Stimulated activated naive CD8-positive, alpha-beta T cell treated with anti-CD3 and anti-CD28 coated beads, Interleukin-15, Interleukin-2, amounts not matched to agents 100 U/mL and 50 U/mL, for 24 hours (primary cell): Measurements from ENCODE around the gene FBN1.

Experiments
- ATAC-seq: fragments of 150-1000 bp; cut with Tn5 transposase; one replicate; pipeline ENCODE4 v1.10.0; 2021
- DNase-seq: peaks from one replicate; pipeline ENCODE4 v3.0.0; 2021

The FBN1 gene

DNA sequence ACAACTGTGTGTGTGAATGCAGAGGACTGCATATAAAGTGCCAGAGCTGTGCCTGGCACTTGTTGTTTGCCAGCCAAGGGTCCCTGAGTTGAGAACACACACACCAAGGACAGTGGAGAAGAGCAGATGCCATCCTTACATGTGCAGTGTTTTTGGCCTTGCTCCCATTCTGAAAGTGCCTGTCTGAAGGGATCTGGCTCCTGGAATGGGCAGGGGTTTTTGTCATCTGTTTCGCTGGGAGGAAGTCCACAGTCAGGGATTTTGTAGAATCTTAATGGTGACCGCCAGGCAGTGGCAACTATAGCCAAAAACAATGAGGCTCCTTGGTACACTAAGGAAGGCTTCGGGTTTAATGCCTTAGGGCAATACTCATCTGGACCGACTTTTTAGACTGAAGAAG is 250.5 kb downstream of the FBN1 start:
- no peak for ATAC-seq
- no peak for DNase-seq

DNA sequence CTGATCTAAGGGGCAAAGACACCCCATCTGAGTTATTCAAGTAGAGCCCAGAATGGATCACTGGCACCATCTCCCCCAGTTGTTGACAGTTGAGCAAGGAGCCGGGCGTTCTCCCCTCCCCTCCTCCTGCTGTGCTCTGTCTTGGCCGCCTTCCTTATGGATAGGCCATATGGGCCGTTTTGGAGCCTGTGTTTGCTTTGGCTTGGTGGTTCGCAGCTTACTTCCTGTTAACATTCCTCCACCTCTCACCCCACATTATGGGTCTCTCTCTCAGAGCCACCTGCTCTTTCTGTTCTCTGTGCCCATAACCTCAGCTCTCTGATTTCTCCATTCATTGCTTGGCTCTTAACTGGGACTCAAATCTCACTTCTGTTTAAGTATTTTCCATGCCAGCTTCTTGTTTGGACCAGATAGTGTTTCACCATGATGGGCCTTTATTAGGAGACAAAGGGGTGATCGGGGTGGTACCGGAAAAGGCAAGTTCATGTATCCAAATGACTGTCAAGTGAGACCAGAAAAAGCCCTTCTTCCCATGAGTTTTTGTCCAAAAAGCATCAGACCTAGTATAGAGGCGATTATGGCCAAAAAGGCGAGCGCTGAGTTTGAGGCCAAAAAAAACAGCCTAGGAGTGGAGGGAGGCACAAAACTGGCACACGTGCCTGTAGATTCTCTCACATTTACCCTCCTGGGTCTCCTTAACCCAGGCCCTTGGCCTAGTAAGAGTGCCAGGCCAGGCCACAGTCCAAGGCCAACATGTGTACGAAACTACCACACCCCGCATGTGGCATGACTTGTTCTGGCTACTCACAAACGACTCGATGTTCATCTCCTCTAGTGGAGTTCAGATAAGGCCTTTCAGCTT is 251.6 kb downstream of the FBN1 start:
- no peak for DNase-seq
- no peak for ATAC-seq

DNA sequence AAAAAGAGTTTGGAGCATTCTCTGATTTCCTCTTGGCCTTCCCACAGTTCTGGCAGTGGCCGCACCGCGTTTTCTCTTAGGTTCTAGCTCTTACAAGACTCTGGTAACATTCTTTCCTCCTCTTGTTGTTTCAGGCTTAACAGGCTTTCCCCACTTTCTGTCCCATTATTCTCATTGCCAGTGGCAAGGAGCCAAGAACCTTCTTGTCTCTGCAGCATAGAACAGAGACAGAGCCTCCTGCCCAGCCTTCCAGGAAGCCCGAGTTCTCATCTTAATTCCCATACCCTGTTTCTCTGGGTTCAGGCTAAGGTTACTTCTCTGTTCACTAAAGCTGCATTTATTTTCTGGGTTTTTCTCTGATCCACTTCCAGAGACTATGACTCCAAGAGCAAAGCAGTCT is 253.2 kb downstream of the FBN1 start:
- ATAC-seq (no peak), DNase-seq (no peak)

DNA sequence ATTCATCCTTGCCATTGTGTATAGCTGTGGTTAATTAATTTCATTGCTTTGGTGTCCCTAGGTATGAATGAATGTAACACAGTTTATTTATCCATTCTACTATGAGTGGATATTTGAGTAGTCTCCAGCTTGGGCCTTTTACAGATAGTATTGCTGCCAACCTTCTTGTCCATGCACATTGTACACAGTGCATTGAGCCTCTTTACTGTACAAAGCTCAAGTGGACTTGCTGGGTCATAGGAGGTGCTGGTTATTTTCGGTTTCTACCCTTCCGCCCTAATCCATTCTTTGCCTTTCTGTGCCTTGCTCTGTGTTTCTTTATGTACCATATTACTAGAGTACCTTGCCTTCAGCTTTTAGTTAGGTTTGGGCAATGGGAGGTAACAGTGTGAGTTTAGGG is 253.6 kb downstream of the FBN1 start:
- no peak for ATAC-seq
- no peak for DNase-seq

DNA sequence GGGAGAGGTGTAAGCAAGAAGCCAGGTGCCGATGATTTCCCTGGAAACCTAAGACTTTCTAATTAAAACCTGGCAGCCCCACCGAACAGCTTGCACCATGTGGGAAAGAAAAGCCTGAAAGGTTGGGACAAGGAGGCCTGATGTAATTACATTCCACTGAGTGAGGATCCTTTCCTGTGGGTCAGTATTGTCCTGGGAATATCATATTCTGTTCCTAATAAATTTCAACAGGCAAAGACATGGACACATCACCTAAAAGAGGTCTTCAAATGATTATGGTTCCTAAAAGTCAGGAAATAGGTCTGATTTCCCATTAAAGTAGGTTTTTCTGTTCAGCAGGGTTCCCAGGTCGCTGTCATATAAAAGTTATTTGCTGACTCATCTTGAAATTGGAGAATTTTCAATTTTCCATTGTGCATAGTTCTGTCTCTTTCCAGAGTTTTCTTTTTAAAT is 255.8 kb downstream of the FBN1 start:
- no peak for ATAC-seq
- no peak for DNase-seq

DNA sequence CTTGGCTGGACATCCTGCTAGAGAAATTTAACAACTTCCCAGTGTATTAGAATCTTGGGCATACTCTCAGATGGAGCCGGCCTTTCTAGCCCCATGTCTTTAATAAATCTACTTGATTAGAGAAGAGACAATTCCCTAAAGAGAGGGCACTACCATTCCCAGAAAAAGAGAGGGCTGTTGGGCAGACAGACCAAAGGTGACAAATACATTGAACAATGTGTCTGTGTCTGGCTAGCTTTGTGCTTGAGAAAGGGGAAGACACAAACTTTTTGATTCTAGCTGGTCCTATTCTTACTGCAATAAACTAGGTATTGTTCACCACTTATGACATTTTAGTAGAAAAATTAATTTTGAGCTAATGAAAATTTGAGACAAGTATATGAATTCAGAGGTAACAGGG is 256.6 kb downstream of the FBN1 start:
- DNase-seq (no peak), ATAC-seq (no peak)

DNA sequence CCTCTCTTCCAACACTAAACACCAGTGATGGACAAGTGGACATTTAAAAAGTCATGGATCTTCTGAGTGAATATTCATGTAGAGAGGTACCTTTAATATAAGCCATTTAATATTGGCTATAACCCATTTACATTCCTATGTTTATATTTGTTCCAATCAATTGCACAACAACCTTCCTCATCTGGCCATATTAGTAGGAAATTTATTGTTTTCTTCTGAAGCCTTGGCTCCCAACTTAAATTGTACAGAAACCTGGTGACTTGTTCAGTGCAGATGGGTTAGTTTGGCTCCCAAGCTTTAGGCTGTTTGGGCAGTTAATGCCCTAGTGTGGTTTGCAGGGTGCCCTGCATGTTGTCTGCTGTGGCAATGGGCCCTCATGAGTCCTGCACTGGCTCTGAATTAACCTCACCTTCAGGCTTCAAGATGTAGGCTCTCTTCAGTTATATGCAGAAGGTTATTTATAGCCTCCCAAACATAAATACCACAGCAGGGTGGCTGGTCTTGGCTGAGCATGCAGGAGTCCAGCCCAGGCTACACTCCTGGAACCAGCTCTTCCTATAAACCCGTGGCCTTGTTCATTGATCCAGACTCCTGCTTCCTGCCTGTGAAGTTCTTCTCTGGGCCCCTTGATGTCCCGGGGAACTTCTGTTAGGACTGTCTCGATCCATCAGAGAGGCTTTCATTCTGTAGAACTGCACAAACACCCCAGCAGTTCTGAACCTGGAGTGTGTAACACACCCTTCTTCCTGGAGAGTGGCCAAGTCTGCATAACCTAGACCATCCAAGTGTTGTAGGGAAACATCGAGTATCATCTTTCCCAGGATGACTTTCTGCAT is 257.3 kb downstream of the FBN1 start:
- no peak for DNase-seq
- ATAC-seq: no peak

DNA sequence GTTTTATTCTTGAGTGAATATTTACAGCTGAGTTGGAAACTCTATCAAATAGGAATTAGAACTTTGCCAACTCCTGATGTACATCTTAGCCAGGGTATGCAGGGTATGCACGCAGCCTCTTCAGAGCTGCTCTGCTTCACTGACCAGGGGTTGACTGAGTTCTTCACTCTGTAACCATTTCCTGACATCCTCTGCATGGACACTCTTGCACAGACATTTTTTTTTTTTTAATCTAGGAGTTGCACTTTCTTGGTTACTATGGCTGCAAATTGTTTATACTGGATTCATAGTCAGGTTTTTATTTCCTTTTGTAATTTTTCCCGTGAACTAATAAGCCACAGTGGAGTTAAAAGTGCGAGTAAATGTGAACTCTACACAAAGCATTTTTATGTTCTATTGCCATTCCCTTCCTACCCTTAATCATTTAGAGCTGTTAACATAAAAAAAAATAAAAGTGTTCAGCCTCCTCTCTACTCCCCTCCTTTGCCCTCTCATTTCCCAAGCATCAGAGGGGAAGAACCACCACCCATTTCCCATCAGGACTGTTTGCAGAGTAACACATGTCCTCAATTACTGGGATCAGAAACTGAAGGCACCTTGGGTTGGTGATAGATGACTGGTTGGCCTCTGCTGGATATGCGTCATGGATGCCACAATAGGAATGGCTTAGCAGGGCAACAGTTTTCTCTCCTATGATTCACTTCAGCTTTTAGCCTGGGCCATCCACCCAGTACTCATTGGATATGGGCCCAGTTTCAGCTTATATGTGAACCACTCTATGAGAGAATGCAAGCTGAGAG is 260.3 kb downstream of the FBN1 start:
- ATAC-seq (no peak), DNase-seq (no peak)

DNA sequence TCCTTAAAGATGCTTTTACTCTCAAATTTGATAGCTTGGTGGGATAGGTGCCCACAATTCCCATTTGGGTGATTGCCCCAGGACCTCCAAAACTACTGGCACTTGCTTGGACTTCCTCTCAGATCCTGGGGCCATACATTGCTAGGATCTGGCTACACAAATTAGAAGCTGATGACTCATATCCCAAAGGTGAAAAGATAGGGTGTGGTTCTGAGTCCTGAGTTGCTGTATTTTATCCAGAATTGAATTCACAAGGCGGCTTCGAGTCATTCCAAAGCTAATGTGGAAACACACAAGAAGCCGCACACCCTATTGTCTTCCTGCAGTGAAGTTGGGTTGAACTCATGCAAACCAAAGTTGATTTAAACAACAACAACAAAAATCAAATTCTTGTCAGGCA is 260.9 kb downstream of the FBN1 start:
- DNase-seq (no peak), ATAC-seq (no peak)

DNA sequence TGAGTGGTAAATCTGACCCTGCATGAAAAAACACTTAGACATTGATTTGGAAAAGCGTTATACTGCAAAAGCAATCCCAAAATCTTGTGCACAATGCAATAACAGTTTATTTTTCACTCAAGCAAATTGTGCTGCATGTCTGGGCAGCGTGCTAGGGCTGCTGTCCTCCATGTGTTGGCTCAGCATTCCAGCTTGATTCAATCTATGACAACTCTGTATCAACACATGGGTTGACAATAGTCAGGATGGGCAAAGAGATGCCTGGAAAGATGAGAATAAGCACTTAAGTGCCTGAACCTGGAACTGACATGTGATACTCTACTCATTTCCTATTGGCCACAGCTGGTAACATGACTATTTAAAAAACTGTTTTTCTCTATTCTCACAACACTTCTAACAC is 262.5 kb downstream of the FBN1 start:
- DNase-seq (no peak), ATAC-seq (no peak)

DNA sequence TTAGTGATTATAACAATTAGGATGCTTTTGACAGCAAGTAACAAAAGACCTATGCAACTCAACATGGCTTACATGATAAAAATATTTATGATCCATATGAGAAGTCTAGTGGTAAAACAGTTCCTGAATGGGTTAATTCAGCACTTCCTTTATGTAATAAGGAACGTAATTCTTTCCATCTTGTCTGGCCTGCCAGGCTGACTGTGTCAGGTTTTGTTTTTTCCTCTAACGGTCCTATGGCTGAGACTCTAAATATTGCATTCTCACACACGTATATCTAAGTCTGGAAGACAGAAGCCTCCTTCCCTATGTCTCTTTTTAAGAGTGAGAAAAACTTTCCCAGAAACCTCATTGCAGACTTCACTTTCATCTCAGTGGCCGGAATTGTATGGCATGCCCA is 263.6 kb downstream of the FBN1 start:
- no peak for ATAC-seq

DNA sequence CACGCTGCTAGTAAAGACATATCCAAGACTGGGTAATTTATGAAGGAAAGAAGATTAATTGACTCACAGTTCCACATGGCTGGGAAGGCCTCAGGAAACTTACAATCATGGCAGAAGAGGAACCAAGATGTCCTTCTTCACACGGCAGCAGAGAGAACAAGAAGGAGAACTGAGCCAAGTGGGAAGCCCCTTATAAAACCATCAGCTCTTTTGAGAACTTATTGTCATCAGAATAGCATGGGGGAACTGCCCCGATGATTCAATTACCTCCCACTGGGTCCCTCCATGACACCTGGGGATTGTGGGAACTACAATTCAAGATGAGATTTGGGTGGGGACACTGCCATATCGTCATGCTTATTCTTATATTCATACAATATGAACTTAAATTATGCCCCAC is 265.3 kb downstream of the FBN1 start:
- ATAC-seq (no peak), DNase-seq (no peak)

More for the DNA sequence above, 263.6 kb downstream of the FBN1 start:
- DNase-seq: no peak

DNA sequence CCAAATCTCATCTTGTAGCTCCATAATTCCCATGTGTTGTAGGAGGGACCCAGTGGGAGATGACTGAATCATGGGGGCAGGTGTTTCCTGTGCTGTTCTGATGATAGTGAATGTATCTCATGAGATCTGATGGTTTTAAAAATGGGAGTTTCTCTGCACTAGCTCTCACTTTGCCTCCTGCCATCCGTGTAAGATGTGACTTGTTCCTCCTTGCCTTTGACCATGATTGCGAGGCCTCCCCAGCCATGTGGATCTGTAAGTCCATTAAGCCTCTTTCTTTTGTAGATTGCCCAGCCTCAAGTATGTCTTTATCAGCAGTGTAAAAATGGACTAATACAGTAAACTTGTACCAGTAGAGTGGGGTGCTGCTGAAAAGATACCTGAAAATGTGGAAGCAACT is 269.7 kb downstream of the FBN1 start:
- no peak for ATAC-seq
- DNase-seq: no peak

DNA sequence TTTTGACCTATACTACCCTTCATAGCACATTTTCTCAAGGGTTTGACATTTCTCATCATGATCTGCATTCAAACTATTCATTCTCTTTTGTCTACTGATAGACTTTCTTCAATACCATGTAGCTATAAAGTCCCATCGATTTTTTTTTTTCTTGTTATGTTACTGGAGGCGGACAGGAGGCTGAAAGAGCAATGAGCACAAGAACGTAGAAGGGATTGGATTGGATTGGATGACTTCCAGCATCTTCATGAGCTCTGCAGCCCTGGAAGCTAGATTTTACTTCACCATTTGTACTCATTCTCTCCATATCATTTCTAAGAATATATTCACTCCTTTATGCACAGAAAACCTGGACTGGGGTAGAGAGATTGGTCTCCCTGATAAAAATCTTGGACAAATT is 271.0 kb downstream of the FBN1 start:
- no peak for DNase-seq
- no peak for ATAC-seq

DNA sequence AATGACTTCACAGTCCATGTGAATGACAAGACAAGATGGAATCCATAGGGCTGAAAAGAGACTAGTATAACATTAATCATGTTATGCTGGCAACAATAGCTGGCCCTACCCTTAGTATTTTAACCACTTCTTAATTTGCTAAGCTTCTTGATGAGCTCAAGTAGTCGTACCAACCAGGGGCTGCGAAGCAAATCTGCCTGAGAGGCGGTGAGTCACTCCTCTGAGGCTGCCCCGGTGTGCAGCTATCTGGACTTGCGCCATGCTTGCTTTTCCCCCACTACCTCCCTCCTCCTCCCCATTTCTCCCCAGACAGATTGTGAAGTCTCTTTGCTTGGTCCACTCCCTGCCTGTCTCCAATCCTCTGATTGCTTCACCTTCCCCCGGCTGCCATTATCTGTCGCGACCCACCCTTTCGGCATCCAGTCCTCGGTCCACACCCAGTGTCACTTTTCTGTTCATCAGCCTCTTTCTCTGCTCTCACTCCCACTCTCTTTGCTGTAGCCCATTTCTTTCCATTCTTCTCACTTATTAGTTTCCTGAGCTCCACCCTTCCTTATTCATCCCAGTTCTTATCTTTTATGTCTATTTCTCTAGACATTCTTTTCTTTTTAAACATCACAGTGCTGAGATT is 271.6 kb downstream of the FBN1 start:
- no peak for DNase-seq
- no peak for ATAC-seq

DNA sequence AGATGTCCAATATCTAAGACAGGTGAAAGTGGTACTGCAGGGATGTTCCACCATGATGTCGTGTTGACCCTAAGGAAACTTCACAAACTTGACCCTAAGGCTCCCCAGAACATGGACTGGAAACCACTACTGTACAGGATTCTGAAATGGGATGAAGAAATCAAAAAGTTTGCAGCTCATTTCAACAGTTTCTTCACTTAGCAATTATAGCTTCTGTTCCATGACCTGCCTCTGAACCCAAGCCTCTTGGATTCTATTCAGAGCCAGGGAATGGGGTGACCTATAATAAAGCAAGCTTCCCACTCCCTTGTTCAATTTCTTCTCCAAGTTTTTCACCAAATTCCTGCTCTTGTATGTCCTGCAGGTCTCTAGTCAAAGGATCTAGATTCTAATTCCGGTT is 273.5 kb downstream of the FBN1 start:
- DNase-seq: no peak
- ATAC-seq: no peak

DNA sequence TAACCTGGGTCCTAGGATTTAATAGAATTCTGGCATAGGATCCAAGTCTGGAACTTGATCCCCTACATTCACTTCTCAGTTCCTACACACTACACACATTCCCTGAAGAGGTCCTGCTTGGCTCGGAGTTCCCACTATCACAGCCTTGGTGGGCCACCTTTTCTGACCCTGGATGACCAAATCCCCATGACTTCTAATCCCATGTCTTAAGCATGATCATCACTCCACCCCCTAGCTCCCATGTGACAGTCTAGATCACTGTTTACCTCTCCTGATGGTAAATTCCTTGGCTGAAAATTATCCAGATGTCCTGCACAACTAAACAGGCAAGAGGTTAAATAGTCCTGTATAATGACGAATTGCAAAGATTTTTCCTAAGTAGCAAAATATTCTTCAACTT is 274.0 kb downstream of the FBN1 start:
- ATAC-seq: no peak
- DNase-seq: no peak

DNA sequence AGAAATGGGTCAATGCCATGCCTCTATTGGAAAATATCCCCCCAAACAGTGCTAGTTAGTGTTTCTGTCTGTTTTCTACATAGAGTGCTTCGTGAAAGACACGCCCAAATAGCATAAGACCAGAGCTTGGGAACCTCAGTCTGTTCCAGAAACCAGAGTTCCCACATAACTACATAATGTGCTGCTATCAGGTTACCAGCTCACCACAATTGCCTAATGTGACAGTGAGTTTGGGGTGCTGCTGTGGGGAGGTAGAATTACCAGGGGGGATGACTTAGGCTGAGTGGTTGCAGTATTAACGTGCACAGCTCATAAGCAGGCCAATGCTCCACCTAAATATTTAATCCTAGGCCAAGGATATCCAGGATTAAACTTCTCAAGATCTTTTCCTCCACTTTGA is 275.0 kb downstream of the FBN1 start:
- no peak for DNase-seq
- ATAC-seq: no peak

DNA sequence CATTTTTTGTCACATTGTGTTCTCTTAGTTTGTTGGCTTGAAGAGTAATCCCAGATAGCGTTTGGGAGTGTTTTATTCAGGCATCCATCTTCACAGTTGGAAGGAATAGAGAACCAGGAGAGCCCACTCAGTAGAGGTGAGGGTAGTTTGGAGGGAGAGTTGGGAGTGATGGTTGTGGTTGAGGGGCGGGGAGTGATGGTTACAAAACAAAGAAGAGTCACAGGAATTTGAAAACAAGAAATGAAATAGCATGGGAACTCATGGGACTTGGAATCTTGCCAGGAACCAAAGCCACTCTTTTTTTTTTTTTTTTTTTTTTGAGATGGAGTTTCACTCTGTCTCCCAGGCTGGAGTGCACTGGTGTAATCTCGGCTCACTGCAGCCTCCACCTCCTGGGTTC is 278.0 kb downstream of the FBN1 start:
- no peak for DNase-seq

DNA sequence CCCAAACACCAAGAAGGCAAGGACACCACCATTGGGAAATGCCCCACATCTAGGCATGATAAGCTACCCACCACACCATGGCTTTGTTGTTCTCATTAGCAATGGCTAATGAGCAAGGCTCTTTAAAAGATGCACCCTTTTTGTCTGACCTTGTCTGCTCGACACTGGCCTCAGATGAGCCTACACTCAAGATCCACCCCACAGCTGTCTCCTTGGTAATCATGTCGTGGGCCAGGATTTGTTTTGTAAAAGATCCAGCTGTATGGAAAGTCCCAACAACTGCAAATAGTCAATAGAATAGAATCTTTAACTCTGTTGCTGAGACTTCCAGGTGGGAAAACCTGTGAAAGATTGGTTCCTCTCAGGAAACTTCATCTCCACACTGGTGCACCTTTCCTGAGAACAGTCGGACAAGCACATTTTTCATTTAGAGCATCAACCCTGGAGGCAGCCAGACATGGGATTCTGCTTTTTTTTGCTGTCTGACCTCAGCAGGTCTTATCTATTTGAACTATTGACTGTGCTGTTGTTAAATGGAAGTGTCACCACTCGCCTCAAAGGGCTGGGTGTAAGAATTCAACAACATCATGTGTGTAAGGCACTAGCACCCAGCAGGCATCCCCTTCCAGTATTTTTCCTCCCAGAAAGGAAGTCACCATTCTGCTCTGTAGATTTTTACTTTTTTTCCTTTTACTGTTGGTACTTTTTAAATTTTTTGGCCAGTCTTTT is 278.8 kb downstream of the FBN1 start:
- ATAC-seq (no peak), DNase-seq (no peak)

More for the DNA sequence above, 278.0 kb downstream of the FBN1 start:
- no peak for ATAC-seq

DNA sequence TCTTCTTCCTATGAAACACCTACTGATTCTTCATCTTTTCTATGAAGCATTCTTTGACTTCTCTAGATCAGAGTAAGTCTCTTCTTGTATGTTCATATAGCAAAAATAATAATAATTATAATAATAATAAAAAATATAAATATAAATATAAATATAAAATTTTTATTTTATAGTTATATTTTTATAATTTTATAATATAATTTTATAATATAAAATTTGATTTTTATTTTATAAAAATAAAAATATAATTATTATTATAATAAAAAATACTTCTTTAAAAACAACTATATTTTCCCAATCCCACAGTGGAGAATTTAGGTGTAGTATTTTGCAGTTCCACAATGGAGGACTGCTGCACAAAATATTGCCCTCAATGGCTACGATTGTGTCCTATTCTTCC is 279.9 kb downstream of the FBN1 start:
- no peak for DNase-seq

More for the DNA sequence above, 279.9 kb downstream of the FBN1 start:
- no peak for ATAC-seq
